SU-DHL-6 (cell line): Measurements from ENCODE around the gene SYT15.

Experiments
- CTCF ChIP-seq: fragments of 200-600 bp; sonication (generic); IDR thresholded peaks from one replicate; pipeline ENCODE4 v1.5.1; 2017; ENCODE audit warnings: antibody characterized with exemption, mild to moderate bottlenecking, low read length, moderate library complexity; ENCODE audit not compliant: insufficient read depth, poor library complexity, severe bottlenecking
- EZH2phosphoT487 ChIP-seq: fragments of 200-600 bp; sonication (generic), shearing (Covaris generic); conservative IDR thresholded peaks from 2 replicates; pipeline ENCODE4 v1.6.1; 2018; ENCODE audit warnings: mild to moderate bottlenecking, antibody characterized with exemption, low read length, moderate library complexity, mixed read lengths

GRCh38 chr10:46558122-46558391, 20.9 kb upstream of the SYT15 start:
- no peak for TF ChIP-seq CTCF
- TF ChIP-seq EZH2phosphoT487, result no peak
